ENCODE data around the gene NDUFA11. TPM values are rescaled to one million over a fixed set of nuclear protein-coding genes. Genes with fewer than 3 reads are reported as not detected.

Gene NDUFA11
- total and polyA plus RNA-seq, 7 donors = 240 to 503 (median 367) TPM

DNA sequence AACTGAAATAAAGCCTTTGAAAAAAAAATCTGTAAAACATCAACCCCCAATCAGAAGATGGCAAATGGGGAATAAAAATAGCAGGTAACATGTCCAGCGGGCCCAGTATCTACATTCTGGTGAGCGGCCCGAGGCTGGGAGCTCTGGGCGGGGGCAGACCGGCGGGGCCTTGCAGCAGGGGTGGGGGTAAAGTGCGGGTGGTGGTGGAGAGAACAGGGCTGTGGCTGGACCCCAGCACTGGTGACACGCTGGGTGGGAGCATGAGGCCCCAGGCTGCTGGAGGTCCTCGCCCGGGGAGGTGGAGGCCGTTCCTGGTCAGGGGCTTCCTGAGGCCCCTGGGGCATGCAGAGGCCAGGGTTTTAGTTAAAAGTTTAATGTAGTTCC is 12.2 kb upstream of the NDUFA11 start:
- TF ChIP-seq, protein P1, sequence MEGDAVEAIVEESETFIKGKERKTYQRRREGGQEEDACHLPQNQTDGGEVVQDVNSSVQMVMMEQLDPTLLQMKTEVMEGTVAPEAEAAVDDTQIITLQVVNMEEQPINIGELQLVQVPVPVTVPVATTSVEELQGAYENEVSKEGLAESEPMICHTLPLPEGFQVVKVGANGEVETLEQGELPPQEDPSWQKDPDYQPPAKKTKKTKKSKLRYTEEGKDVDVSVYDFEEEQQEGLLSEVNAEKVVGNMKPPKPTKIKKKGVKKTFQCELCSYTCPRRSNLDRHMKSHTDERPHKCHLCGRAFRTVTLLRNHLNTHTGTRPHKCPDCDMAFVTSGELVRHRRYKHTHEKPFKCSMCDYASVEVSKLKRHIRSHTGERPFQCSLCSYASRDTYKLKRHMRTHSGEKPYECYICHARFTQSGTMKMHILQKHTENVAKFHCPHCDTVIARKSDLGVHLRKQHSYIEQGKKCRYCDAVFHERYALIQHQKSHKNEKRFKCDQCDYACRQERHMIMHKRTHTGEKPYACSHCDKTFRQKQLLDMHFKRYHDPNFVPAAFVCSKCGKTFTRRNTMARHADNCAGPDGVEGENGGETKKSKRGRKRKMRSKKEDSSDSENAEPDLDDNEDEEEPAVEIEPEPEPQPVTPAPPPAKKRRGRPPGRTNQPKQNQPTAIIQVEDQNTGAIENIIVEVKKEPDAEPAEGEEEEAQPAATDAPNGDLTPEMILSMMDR (IDR thresholded peaks at IDR 0.05) = no peak
- ATAC-seq (no peak), DNase-seq (no peak)
- H3K9me3 ChIP-seq = no peaks in the 10 kb centered on the region
- no peak overlapping the region for H3K27ac ChIP-seq
- H3K36me3 ChIP-seq (ENCODE audit: insufficient read depth in 1 of 2, low read depth in 1 of 2) = peaks cover 2 to 61% of the 10 kb centered on the region in 2 donors
- H3K27me3 ChIP-seq (ENCODE audit: insufficient read depth in 3 of 3, low read length in 2 of 3) = no peaks in the 10 kb centered on the region
- intact Hi-C loops (cut with DNase I) = no loop called here
- no peak overlapping the region for H3K4me3 ChIP-seq
- no peaks in the 10 kb centered on the region for H3K4me1 ChIP-seq
- 86 to 88% (median 88%) methylated on average over 11 of the region's 11 CpGs for WGBS, 3 donors

DNA sequence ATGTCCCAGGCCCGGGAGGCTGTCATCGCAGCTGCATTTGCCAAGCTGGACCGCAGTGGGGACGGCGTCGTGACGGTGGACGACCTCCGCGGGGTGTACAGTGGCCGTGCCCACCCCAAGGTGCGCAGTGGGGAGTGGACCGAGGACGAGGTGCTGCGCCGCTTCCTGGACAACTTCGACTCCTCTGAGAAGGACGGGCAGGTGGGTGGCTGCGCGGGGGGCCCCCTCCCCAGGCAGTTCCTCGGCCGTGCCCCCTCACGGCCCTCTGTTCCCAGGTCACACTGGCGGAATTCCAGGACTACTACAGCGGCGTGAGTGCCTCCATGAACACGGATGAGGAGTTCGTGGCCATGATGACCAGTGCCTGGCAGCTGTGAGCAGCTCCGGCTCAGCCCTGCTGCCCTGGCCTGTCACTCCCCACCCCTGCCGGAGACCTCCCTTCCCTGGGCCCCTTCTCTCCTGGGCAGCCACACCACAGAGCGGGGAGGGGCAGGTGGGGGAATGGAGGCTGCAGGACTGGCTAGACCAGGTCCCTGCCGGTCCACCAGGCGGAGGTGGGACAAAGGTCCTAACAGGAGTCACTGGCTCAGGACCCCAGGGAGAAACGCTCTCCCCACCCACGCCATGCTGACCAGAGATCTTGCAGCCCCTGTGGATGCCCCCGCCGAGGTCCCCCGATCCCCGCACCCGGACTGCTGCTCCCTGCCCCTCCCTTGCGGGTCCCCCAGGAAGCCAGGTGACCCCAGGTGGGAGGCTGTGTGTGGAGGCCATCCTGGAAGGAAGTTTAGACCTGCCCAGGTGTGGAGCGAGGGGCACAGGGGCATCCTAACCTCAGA is 11.6 kb upstream of the NDUFA11 start:
- Histone ChIP-seq H3K4me1 (no peaks in the 10 kb centered on the region), H3K27ac (no peak overlapping the region), H3K4me3 (no peak overlapping the region), H3K9me3 (no peaks in the 10 kb centered on the region), H3K27me3 (ENCODE audit: insufficient read depth in 3 of 3, low read length in 2 of 3) (no peaks in the 10 kb centered on the region), H3K36me3 (ENCODE audit: insufficient read depth in 1 of 2, low read depth in 1 of 2) (peaks cover 2 to 59% of the 10 kb centered on the region in 2 donors)
- DNase-seq (no peak), ATAC-seq (peak; percentile 12 to 19 (median 14))
- intact Hi-C loops (cut with DNase I) = no loop called here
- WGBS, 3 donors = 85 to 87% (median 87%) methylated on average over 41 to 42 of the region's 42 CpGs
- TF ChIP-seq, protein P1 (IDR thresholded peaks at IDR 0.05) = no peak

DNA sequence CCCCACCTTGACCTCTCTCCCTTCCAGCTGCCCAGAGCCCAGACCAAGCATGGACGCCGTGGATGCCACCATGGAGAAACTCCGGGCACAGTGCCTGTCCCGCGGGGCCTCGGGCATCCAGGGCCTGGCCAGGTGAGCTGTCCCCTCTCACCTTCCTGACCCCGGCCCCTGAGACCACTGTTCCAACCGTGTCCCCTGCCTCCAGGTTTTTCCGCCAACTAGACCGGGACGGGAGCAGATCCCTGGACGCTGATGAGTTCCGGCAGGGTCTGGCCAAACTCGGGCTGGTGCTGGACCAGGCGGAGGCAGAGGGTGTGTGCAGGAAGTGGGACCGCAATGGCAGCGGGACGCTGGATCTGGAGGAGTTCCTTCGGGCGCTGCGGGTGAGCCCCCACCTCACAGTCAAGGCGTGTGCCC is 10.8 kb upstream of the NDUFA11 start:
- Histone ChIP-seq H3K4me1 (no peaks in the 10 kb centered on the region), H3K4me3 (no peak overlapping the region), H3K36me3 (ENCODE audit: insufficient read depth in 1 of 2, low read depth in 1 of 2) (peaks cover 2 to 58% of the 10 kb centered on the region in 2 donors), H3K27me3 (ENCODE audit: insufficient read depth in 3 of 3, low read length in 2 of 3) (no peaks in the 10 kb centered on the region), H3K27ac (no peak overlapping the region), H3K9me3 (no peaks in the 10 kb centered on the region)
- DNase-seq = no peak
- ATAC-seq = peak in 2 of 4 donors; percentile 7 to 21
- 74 to 76% (median 75%) methylated on average over 21 to 22 of the region's 22 CpGs for WGBS, 3 donors
- intact Hi-C loops (cut with DNase I) = no loop called here
- TF ChIP-seq, protein P1 (IDR thresholded peaks at IDR 0.05) = no peak

DNA sequence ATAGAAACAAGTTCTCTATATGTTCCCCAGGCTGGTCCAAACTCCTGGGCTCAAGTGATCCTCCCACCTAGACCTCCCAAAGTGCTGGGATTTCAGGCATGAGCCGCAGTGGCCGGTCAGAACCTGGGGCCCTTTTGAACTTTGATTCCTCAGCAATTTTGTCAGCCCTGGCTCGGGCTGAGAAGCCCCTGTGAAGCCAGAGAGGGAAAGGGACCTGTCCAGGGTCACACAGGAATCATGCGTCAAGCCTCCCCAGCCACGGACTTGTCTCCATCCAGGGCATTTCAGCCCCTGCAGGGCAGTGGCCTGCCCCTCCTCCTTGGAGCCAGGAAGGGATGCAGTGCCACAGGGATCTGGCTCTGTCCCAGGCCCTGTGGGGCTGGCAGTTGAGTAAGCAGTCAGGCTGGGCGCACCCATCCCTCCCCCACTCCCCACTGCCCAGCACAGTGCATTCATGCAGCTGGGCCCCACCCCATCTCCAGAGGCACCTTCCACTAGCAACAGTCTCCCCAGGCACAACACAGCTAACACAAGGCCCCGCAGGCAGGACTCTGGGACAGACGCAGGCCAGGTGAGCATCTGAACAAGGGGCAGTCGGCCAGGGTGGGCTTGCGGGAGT is 10.3 kb upstream of the NDUFA11 start, which contains the start of gene CAPS:
Gene CAPS, plus strand, starts transcription at position 516 of the 619 bp plus-strand sequence. CDS start 153 bp downstream, outside the sequence.
- DNase-seq (peak in 1 of 2 donors; percentile 56), ATAC-seq (peak in 3 of 4 donors; percentile 32 to 38 (median 33))
- WGBS, 3 donors = 77 to 89% (median 87%) methylated on average over 10 of the region's 10 CpGs
- intact Hi-C loops (cut with DNase I) = no loop called here
- no peaks in the 10 kb centered on the region for H3K9me3 ChIP-seq
- no peak within 1 kb of the TSS for H3K27ac ChIP-seq
- H3K4me1 ChIP-seq = no peaks in the 10 kb centered on the region
- no peaks in the 10 kb centered on the region for H3K27me3 ChIP-seq (ENCODE audit: insufficient read depth in 3 of 3, low read length in 2 of 3)
- H3K36me3 ChIP-seq (ENCODE audit: insufficient read depth in 1 of 2, low read depth in 1 of 2) = peaks cover 2 to 58% of the 10 kb centered on the region in 2 donors
- H3K4me3 ChIP-seq = no peak within 1 kb of the TSS
- TF ChIP-seq, protein P1 (IDR thresholded peaks at IDR 0.05) = no peak

Data from psoas muscle (tissue), 8 donors.